H9 (cell line): ENCODE measurements around the gene ARHGAP35. TPM values are rescaled to one million over a fixed set of nuclear protein-coding genes. Genes with fewer than 3 reads are reported as not detected.

Source experiments
- DNase-seq: peaks from one replicate; pipeline ENCODE4 v3.0.0-alpha.2; 2017
- H2AFZ ChIP-seq: one replicate; pipeline ENCODE4 v1.6.1; 2013; ENCODE audit warnings: mild to moderate bottlenecking, low read length, control low read depth, moderate library complexity
- H2AK5ac ChIP-seq: 2 replicates; pipeline ENCODE4 v1.6.1; 2013; ENCODE audit warnings: low read length, control low read depth, mixed read lengths; ENCODE audit not compliant: insufficient read length
- H2BK120ac ChIP-seq: one replicate; pipeline ENCODE4 v1.6.1; 2013; ENCODE audit warnings: low read depth, mild to moderate bottlenecking, low read length, control low read depth, inconsistent platforms; ENCODE audit not compliant: poor library complexity, severe bottlenecking
- H2BK12ac ChIP-seq: 2 replicates; pipeline ENCODE4 v1.6.1; 2013; ENCODE audit warnings: low read length, control low read depth, mixed read lengths, low read depth; ENCODE audit not compliant: insufficient read length
- H2BK15ac ChIP-seq: 2 replicates; pipeline ENCODE4 v1.6.1; 2013; ENCODE audit warnings: low read depth, low read length, control low read depth
- H2BK20ac ChIP-seq: one replicate; pipeline ENCODE4 v1.6.1; 2013; ENCODE audit warnings: low read depth, mild to moderate bottlenecking, low read length, control low read depth, inconsistent platforms; ENCODE audit not compliant: poor library complexity, severe bottlenecking
- H2BK5ac ChIP-seq: 2 replicates; pipeline ENCODE4 v1.6.1; 2013; ENCODE audit warnings: low read length, control low read depth, mixed read lengths; ENCODE audit not compliant: insufficient read length
- H3K14ac ChIP-seq: 2 replicates; pipeline ENCODE4 v1.6.1; 2013; ENCODE audit warnings: low read length, control low read depth; ENCODE audit not compliant: insufficient read depth
- H3K18ac ChIP-seq: 2 replicates; pipeline ENCODE4 v1.6.1; 2013; ENCODE audit warnings: low read depth, mild to moderate bottlenecking, mixed read lengths, low read length, control low read depth; ENCODE audit not compliant: insufficient read length
- H3K23ac ChIP-seq: 2 replicates; pipeline ENCODE4 v1.6.1; 2013; ENCODE audit warnings: low read length, control low read depth, mixed read lengths, low read depth; ENCODE audit not compliant: insufficient read length
- H3K23me2 ChIP-seq: 2 replicates; pipeline ENCODE4 v1.6.1; 2013; ENCODE audit warnings: low read depth, mild to moderate bottlenecking, mixed read lengths, low read length, control low read depth; ENCODE audit not compliant: insufficient read length, poor library complexity, severe bottlenecking
- H3K27ac ChIP-seq: 2 replicates; pipeline ENCODE4 v1.5.1; 2013; ENCODE audit warnings: low read length, control low read depth, mixed read lengths, low read depth; ENCODE audit not compliant: insufficient read length
- H3K27me3 ChIP-seq: 2 replicates; pipeline ENCODE4 v1.6.1; 2013; ENCODE audit warnings: low read length, control low read depth, inconsistent platforms; ENCODE audit not compliant: insufficient read depth
- H3K4ac ChIP-seq: 2 replicates; pipeline ENCODE4 v1.6.1; 2013; ENCODE audit warnings: low read depth, mild to moderate bottlenecking, control low read depth, inconsistent platforms, low read length, moderate library complexity
- H3K4me1 ChIP-seq: 2 replicates; pipeline ENCODE4 v1.6.1; 2013; ENCODE audit warnings: low read length, control low read depth, inconsistent platforms; ENCODE audit not compliant: insufficient read depth
- H3K4me2 ChIP-seq: 2 replicates; pipeline ENCODE4 v1.6.1; 2013; ENCODE audit warnings: low read length, control low read depth, mixed read lengths; ENCODE audit not compliant: insufficient read length, insufficient read depth
- H3K56ac ChIP-seq: 2 replicates; pipeline ENCODE4 v1.6.1; 2013; ENCODE audit warnings: low read depth, mild to moderate bottlenecking, mixed read lengths, low read length, control low read depth; ENCODE audit not compliant: insufficient read length
- H3K79me1 ChIP-seq: 2 replicates; pipeline ENCODE4 v1.6.1; 2013; ENCODE audit warnings: low read depth, mild to moderate bottlenecking, moderate library complexity, low read length, control low read depth, inconsistent platforms; ENCODE audit not compliant: insufficient read depth, poor library complexity, severe bottlenecking
- H3K79me2 ChIP-seq: 2 replicates; pipeline ENCODE4 v1.6.1; 2013; ENCODE audit warnings: low read length, control low read depth, inconsistent platforms; ENCODE audit not compliant: insufficient read depth
- H3K9ac ChIP-seq: 2 replicates; pipeline ENCODE4 v1.6.1; 2013; ENCODE audit warnings: low read length, control low read depth, mixed read lengths; ENCODE audit not compliant: insufficient read length; ENCODE audit errors: extremely low read depth
- H3K9me3 ChIP-seq: one replicate; pipeline ENCODE4 v1.6.1; 2013; ENCODE audit warnings: low read depth, low read length, inconsistent platforms; ENCODE audit not compliant: control insufficient read depth
- H3T11ph ChIP-seq: one replicate; pipeline ENCODE4 v1.6.1; 2013; ENCODE audit warnings: mild to moderate bottlenecking, low read length, control low read depth, inconsistent platforms
- H4K20me1 ChIP-seq: one replicate; pipeline ENCODE4 v1.6.1; 2013; ENCODE audit not compliant: control insufficient read depth, insufficient read length, insufficient read depth
- H4K5ac ChIP-seq: 2 replicates; pipeline ENCODE4 v1.6.1; 2013; ENCODE audit warnings: low read depth, mild to moderate bottlenecking, mixed read lengths, low read length, control low read depth; ENCODE audit not compliant: insufficient read length
- H4K8ac ChIP-seq: replicated peaks from 2 replicates; pipeline ENCODE4 v1.6.1; 2013; ENCODE audit warnings: low read length, control low read depth, mixed read lengths, low read depth; ENCODE audit not compliant: insufficient read length
- H4K91ac ChIP-seq: 2 replicates; pipeline ENCODE4 v1.6.1; 2013; ENCODE audit warnings: low read depth, mild to moderate bottlenecking, moderate library complexity, mixed read lengths, low read length, control low read depth; ENCODE audit not compliant: insufficient read length
- H3K27ac Mint-ChIP-seq, 3 experiments: 2 replicates in 2 of 3; 3 replicates in 1 of 3; pipeline ENCODE4 v1.8.0; 2020 to 2021; ENCODE audit warnings: mixed read lengths in 3 of 3, mild to moderate bottlenecking in 1 of 3, moderate library complexity in 1 of 3
- H3K27me3 Mint-ChIP-seq: 2 replicates; pipeline ENCODE4 v1.8.0; 2021; ENCODE audit warnings: low read depth, mild to moderate bottlenecking, moderate library complexity, mixed read lengths
- H3K36me3 Mint-ChIP-seq, 3 experiments: 2 replicates in 2 of 3; 3 replicates in 1 of 3; pipeline ENCODE4 v1.8.0; 2020 to 2021; ENCODE audit warnings: low read depth in 3 of 3, mixed read lengths in 3 of 3; ENCODE audit not compliant: insufficient read depth in 1 of 3
- H3K4me1 Mint-ChIP-seq, 2 experiments: 2 replicates each; pipeline ENCODE4 v1.8.0; 2020; ENCODE audit warnings: mixed read lengths in 2 of 2
- H3K4me3 Mint-ChIP-seq, 2 experiments: 2 replicates in 1 of 2; 3 replicates in 1 of 2; pipeline ENCODE4 v1.8.0; 2020 to 2021; ENCODE audit warnings: mild to moderate bottlenecking in 2 of 2, mixed read lengths in 2 of 2, moderate library complexity in 1 of 2
- H3K9me3 Mint-ChIP-seq, 2 experiments: 2 replicates in 1 of 2; 3 replicates in 1 of 2; pipeline ENCODE4 v1.8.0; 2020; ENCODE audit warnings: mild to moderate bottlenecking in 2 of 2, mixed read lengths in 2 of 2, moderate library complexity in 1 of 2
- CTCF ChIP-seq: fragments of 200-600 bp; sonication (generic); conservative IDR thresholded peaks from 3 replicates; pipeline ENCODE4 v1.8.0; 2021; ENCODE audit warnings: antibody characterized with exemption, mild to moderate bottlenecking
- WGBS: extraction: QIAGEN DNeasy Blood & Tissue Kit; methylation state at CpG from one replicate; pipeline ENCODE4 v1.1.7; 2013; ENCODE audit warnings: missing lambda C conversion rate, low lambda C conversion rate, mixed read lengths; ENCODE audit not compliant: insufficient read length; ENCODE audit errors: extremely low coverage; 5-methylcytosine and 5-hydroxymethylcytosine counted together
- total RNA-seq: library from RNA; stranded (reverse); gene quantifications from 2 replicates; pipeline ENCODE4 v1.2.1, GENCODE V29; 2021

ARHGAP35 gene
- total RNA-seq, 1 experiment from 2014 or later = 49.8 TPM

GRCh38 chr19:46812977-46813838, 47.6 kb upstream of the ARHGAP35 start:
- no peaks in the 10 kb centered on the region for H3K9me3 Mint-ChIP-seq
- no peak overlapping the region for H4K91ac ChIP-seq
- no peaks in the 10 kb centered on the region for H3K79me2 ChIP-seq
- no peak for TF ChIP-seq CTCF
- H3K27ac ChIP-seq = no peak overlapping the region
- no peaks in the 10 kb centered on the region for H3K27me3 ChIP-seq
- no peak overlapping the region for H2BK15ac ChIP-seq
- no peaks in the 10 kb centered on the region for H3K4me1 ChIP-seq
- H3K4me2 ChIP-seq = no peak overlapping the region
- H3T11ph ChIP-seq = no peak overlapping the region
- H3K23ac ChIP-seq = no peak overlapping the region
- peaks cover 4 to 12% of the 10 kb centered on the region in 2 experiments; a peak in 3 of 4 replicates for H3K4me1 Mint-ChIP-seq
- no peaks in the 10 kb centered on the region for H3K9me3 ChIP-seq
- no peak overlapping the region for H2AFZ ChIP-seq
- no peaks in the 10 kb centered on the region for H3K36me3 Mint-ChIP-seq
- H3K9ac ChIP-seq = no peak overlapping the region
- H2AK5ac ChIP-seq = no peak overlapping the region
- no peaks in the 10 kb centered on the region for H3K79me1 ChIP-seq
- no peak overlapping the region for H3K18ac ChIP-seq
- no peak for DNase-seq
- no peaks in the 10 kb centered on the region for H3K23me2 ChIP-seq
- no peak overlapping the region for H3K4ac ChIP-seq
- H3K27me3 Mint-ChIP-seq = peaks cover 2% of the 10 kb centered on the region; the same call in 1 of the 2 replicates
- H2BK20ac ChIP-seq = no peak overlapping the region
- H3K56ac ChIP-seq = no peak overlapping the region
- no peak overlapping the region for H4K5ac ChIP-seq
- H3K4me3 Mint-ChIP-seq = no peak overlapping the region; a peak in 1 of 5 replicates
- no CpG with 5 or more reads among the region's 24 CpGs for WGBS
- H3K14ac ChIP-seq = no peak overlapping the region
- no peak overlapping the region for H2BK120ac ChIP-seq
- no peak overlapping the region for H2BK12ac ChIP-seq
- no peak overlapping the region for H3K27ac Mint-ChIP-seq
- no peaks in the 10 kb centered on the region for H4K20me1 ChIP-seq
- no peak overlapping the region for H4K8ac ChIP-seq
- no peak overlapping the region for H2BK5ac ChIP-seq
